Head of caudate nucleus (tissue), 42 donors: ENCODE results near the gene EPB41L4A.
"Not testable (repeated sequence)": the region's sequence is repeated elsewhere in the genome, so short reads cannot be mapped to it uniquely, and the experiment has no call there.

Experiments
- DNase-seq, 42 donors: peaks; one replicate each; pipeline versions ENCODE4 v3.0.0 to v3.0.0-alpha.2; 2020 to 2021; ENCODE audit warnings: mixed read lengths in 7 of 42
- intact Hi-C: fragments of 100-400 bp; cut with DNase I; formaldehyde crosslinking; loops from one replicate; pipeline ENCODE4 v1.15.0; 2022

Gene EPB41L4A

GRCh38 chr5:112234000-112234399 lies 185.1 kb downstream of the EPB41L4A start:
- no peak for DNase-seq
- intact Hi-C loops: no loop called here

GRCh38 chr5:112232667-112233066 lies 186.4 kb downstream of the EPB41L4A start:
- no peak for DNase-seq
- intact Hi-C loops: no loop called here

DNA sequence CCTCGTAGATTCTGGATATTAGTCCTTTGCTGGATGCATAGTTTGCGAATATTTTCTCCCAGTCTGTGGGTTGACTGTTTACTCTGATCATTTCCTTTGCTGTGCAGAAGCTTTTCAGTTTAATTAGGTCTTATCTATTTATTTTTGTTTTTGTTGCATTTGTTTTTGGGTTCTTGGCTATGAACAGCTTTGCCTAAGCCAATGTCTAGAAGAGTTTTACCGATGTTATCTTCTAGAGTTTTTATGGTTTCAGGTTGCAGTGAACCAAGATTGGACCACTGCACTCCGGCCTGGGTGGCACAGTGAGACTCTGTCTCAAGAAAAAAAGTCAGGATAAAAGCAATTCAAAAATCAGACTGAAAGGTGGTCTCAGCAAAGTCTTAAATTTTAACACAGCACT lies 188.5 kb downstream of the EPB41L4A start:
- intact Hi-C loops: no loop called here
- no peak for DNase-seq

DNA sequence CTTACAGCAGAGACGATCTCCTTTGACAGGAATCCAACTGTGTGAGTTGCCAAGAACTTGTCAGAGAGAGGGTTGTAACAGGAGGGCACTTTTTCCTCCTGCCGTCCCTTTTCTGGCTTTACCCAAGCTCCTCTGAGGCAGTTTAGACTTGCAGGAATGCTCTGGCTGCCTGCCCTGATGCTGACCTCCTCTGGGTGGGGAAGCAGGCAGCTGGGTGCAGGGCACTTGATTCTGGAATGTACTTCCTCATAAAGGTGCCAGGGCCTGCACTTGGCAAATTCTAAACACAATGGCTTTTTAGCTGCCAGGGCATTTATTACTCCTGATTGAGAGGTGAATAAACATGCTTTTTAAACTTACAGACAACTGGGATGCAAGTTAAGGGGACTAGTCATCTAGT lies 190.4 kb downstream of the EPB41L4A start:
- intact Hi-C loops: no loop called here
- DNase-seq: peak in 10 of 42 donors; percentile 5 to 46 (median 28)

- no peak for DNase-seq
- intact Hi-C loops: no loop called here
Measured at GRCh38 chr5:112227911-112228631, 191.0 kb downstream of the EPB41L4A start.

DNA sequence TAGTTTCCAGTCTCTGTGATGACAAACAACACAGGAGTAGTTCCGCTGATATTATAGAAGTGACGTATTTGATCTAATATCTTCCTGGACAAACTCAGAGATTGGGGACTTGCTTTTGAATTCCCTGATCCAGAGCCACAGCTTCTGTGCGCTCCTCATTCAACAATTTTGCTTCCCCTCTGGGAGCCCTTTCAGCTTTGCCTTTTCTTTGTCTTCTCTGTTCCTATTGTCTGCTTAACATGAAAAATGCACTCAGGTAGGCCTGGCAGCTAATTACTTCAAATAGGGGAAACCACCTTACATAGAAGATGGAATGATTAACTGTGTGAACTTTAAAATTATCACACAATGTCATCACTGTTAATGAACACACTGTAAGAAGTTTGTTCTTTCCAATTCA lies 192.9 kb downstream of the EPB41L4A start:
- intact Hi-C loops: no loop called here

GRCh38 chr5:112222997-112223396 lies 196.1 kb downstream of the EPB41L4A start:
- intact Hi-C loops, DNase-seq: not testable (repeated sequence)

More for the DNA sequence above, 192.9 kb downstream of the EPB41L4A start:
- no peak for DNase-seq

GRCh38 chr5:112221128-112221527 lies 197.9 kb downstream of the EPB41L4A start:
- intact Hi-C loops: no loop called here
- DNase-seq: no peak

DNA sequence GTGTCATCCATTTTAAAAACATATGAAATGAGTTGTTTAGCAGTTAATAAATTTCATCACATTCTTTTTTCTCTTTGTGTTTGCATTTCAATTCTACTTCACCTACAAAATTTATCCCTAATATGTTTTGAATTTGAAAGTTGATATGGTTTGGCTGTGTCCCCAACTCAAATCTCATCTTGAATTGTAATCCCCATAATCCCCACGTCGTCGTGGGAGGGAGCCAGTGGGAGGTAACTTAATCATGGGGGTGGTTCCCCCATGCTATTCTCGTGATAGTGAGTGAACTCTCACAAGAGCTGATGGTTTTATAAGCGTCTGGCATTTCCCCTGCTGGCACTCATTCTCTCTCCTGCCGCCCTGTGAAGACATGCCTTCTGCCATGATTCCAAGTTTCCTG lies 200.1 kb downstream of the EPB41L4A start:
- DNase-seq: no peak
- intact Hi-C loops: no loop called here

GRCh38 chr5:112217843-112218579 lies 201.1 kb downstream of the EPB41L4A start:
- intact Hi-C loops: no loop called here
- DNase-seq: no peak

DNA sequence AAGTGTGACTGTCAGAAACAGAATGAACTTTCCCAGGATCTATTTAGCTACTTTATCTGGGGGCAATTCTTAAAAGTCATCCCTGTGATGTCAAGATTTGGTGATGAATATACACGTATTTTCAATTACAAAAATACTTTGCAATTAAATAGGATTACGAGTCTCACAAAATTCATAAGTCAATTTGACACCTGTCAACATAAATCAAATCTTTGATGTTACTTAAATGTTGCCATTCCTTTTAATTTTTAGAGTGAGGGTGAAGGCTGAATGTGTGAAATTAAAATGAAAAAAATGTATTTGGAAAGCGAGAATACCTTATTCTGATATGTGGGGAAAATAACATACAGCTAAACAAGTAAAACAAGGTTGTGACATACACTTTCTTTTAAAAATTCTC lies 202.9 kb downstream of the EPB41L4A start:
- intact Hi-C loops: no loop called here
- DNase-seq: no peak

DNA sequence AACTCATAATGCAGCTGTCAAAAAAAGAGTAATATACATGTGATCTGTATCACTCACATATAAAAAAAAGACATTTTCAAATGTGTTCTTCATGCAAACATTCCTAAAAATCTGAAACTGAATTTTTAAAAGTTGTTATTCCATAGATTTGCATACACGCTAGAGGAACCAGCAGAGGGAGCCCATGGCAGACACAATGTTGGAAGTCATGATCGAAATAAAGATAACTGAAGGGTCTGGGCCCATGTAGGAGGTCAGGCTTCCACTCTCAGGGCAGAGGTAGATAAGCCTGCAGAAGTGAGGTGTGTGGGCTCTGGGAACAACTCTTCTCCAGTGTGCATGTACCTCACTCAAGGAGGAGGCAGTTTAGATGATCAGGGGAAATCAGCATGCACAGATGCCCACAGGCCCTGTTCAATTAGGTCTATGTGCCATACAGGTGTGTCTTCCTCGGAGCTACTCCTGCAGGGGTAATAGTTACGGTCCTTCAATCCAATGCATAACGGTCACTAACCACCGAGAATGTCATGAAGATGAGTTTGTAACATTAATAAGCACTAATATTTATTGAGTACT lies 208.6 kb downstream of the EPB41L4A start:
- intact Hi-C loops: loop anchor here (5.0 kb wide), 1 partner anchor 207 kb away; the partner anchor contains the start of gene EPB41L4A

DNA sequence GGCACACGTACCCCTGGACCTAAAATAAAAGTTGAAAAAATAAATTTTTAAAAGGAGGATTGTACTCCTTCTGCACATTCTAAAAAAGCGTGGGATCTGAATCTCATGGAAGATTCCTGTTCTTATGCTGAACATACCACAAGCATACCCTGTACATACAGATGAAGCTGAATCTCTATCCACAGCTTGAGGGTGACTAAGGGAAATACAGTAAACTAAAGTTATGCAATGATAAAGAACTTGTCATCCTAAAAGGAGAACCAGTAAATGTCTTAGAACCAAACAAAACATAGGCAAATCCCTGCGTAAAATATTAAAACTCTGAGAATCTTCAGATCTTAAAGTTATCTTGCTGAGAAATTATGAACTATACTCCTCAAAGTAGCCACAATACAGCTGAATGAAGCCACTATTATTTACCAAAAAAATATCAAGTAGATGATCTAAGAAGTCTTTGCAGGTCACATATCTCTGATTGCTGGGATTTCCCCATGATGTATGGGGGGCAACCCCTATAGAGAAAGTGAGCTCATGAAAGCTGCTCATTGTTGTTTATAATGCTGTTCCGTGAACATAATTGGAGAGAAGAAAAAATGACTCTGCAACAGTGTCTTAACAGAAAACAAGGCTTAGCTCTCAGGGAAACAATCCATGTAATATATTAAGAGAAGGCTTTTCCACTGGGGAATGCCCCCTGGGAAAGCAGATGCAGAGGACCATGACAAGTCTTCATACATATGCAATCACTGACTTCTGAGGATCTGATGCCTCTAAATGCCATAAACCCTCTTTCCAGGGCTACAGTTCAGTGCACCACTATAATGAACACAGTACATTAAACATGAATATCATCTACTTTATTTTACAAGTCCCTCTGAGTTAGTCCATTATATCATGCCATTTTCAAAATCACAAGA lies 210.1 kb downstream of the EPB41L4A start:
- no peak for DNase-seq
- intact Hi-C loops: no loop called here

More for the DNA sequence above, 208.6 kb downstream of the EPB41L4A start:
- DNase-seq: peak in 41 of 42 donors; percentile 8 to 82 (median 57)

DNA sequence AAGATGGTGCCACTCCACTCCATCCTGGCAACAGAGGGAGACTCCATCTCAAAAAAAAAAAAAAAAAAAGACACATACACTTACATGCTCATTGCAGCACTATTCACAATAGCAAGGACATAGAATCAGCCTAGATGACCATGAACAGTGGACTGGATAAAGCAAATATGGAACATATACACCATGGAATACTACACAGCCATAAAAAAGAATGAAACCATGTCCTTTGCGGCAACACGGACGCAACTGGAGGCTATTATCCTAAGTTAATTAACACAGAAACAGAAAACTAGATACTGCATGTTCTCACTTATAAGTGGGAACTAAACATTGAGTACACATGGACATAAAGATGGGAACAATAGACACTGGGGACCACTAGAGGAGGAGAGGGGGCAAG lies 210.9 kb downstream of the EPB41L4A start:
- intact Hi-C loops, DNase-seq: not testable (repeated sequence)

GRCh38 chr5:112205846-112206245 lies 213.2 kb downstream of the EPB41L4A start:
- intact Hi-C loops: no loop called here
- no peak for DNase-seq

- DNase-seq: no peak
- intact Hi-C loops: no loop called here
Measured at GRCh38 chr5:112203229-112203628, 215.8 kb downstream of the EPB41L4A start.

DNA sequence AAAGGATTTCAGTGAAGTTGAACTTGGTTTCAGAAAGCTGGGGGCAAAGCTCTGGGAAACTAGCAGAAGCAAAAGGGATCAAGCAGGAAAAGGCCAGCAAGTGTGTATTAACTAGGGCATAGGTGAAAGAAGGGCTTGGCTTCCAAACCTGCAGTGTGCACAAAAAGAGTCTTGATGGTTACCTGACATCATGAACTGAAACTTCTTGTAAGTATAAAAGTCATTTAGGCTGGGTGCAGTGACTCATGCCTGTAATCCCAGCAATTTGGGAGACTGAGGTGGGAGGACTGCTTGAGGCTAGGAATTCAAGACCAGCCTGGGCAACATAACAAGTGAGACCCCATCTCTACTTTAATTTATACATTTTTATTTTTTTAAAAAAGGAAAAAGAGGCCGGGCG lies 216.4 kb downstream of the EPB41L4A start:
- intact Hi-C loops: no loop called here
- DNase-seq: peak in 7 of 42 donors; percentile 7 to 49 (median 22)

DNA sequence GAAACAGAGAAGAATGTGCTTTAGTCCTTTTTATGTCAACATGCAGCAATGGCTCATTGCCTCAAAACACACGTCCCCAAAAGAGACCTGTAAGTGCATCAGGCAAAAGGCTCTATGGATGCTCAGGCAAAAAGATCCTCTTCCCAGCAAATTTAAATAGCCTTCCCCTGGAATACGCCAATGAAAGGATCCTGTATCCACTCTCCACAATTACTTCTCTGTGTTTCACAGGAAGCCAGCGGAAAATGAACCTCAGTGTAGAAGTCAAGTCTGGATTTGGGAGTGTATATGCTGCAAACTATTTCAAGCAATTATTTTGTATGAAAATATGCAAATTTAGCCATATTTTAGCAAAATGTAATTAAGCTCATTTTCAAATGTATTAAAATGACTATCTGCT lies 217.9 kb downstream of the EPB41L4A start:
- DNase-seq: no peak
- intact Hi-C loops: no loop called here

DNA sequence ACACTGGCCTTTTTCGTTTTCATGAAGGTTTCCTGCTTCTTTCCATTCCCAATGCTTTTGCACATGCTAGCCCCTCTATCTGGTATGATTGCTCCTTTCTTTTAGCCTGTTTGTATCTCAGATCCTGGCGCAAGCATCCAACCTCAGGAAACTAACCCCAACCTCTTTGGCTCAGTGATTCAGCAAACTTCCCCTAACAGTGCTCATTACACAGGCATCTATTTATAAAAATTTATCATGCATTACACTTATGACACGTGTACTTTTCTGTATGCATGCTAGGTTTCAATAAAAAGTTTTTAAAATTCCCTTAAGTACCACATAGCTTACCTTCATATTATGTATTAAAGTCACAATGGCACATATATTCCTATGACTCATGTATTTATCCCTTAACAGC lies 218.9 kb downstream of the EPB41L4A start:
- intact Hi-C loops: no loop called here
- DNase-seq: no peak
